Adrenal gland (tissue), 12 donors: ENCODE measurements around the gene ANKFY1. TPM values are rescaled to one million over a fixed set of nuclear protein-coding genes. Genes with fewer than 3 reads are reported as not detected.
"Not testable (repeated sequence)": the region's sequence is repeated elsewhere in the genome, so short reads cannot be mapped to it uniquely, and the experiment has no call there.

Source experiments
- DNase-seq, 7 donors: peaks; one replicate each; pipeline ENCODE4 v3.0.0-alpha.2; 2019 to 2020
- H3K27ac ChIP-seq, 5 donors: fragments of 200-600 bp; sonication (generic) in 4 of 5; 1 replicate in 3 of 5; 2 replicates in 2 of 5; pipeline versions ENCODE4 v1.5.1 to v1.8.0; 2016 to 2020; ENCODE audit warnings: mild to moderate bottlenecking in 1 of 5
- H3K27me3 ChIP-seq: fragments of 200-600 bp; 2 replicates; pipeline ENCODE4 v1.8.0; 2021
- H3K36me3 ChIP-seq, 2 donors: fragments of 200-600 bp; replicated peaks in 1 of 2; 1 replicate in 1 of 2; 2 replicates in 1 of 2; pipeline versions ENCODE4 v1.5.1 to v1.8.0; 2018 to 2022
- H3K4me1 ChIP-seq, 2 donors: fragments of 200-600 bp; replicated peaks in 1 of 2; 1 replicate in 1 of 2; 2 replicates in 1 of 2; pipeline versions ENCODE4 v1.5.1 to v1.8.0; 2018 to 2021
- H3K4me3 ChIP-seq, 4 donors: fragments of 200-600 bp; sonication (generic) in 3 of 4; one replicate each; pipeline ENCODE4 v1.5.1; 2016 to 2018
- H3K9me3 ChIP-seq, 3 donors: fragments of 200-600 bp; sonication (generic) in 1 of 3; replicated peaks in 1 of 3; 1 replicate in 2 of 3; 2 replicates in 1 of 3; pipeline versions ENCODE4 v1.5.1 to v1.8.0; 2016 to 2021
- CTCF ChIP-seq, 6 experiments: fragments of 450-650 bp in 4 of 6; fragments of 200-600 bp in 2 of 6; sonication (generic) in 1 of 6; IDR thresholded peaks; 1 replicate in 5 of 6; 2 replicates in 1 of 6; pipeline versions ENCODE4 v1.5.1 to v1.8.0; 2016 to 2021; ENCODE audit warnings: antibody characterized with exemption in 6 of 6, mild to moderate bottlenecking in 2 of 6, moderate library complexity in 1 of 6
- POLR2A ChIP-seq, 2 donors: fragments of 450-650 bp; IDR thresholded peaks; one replicate each; pipeline ENCODE4 v1.6.1; 2017; ENCODE audit warnings: antibody characterized with exemption in 2 of 2, mild to moderate bottlenecking in 2 of 2, moderate library complexity in 1 of 2
- WGBS, 4 donors: extraction: QIAGEN DNeasy Blood & Tissue Kit in 2 of 4; methylation state at CpG; one replicate each; pipeline versions ENCODE4 v1.1.5 to v1.1.7; 2013 to 2017; 5-methylcytosine and 5-hydroxymethylcytosine counted together
- intact Hi-C, 2 donors: fragments of 100-400 bp; cut with DNase I; formaldehyde crosslinking; loops; one replicate each; pipeline versions ENCODE4 v1.14.1 to v1.15.0; 2022 to 2023
- polyA plus RNA-seq, 3 donors: library from polyadenylated mRNA; stranded (reverse); fragments of 200-250 nt in 2 of 3; fragments of 350-450 nt in 1 of 3; fragmentation: Illumina TruSeq in 1 of 3; extraction: RNeasy Lipid Tissue Mini Kit (QIAGEN cat#74804) in 1 of 3; gene quantifications; one replicate each; pipeline ENCODE4 v1.2.3, GENCODE V29; 2013 to 2014
- total RNA-seq, 9 donors: library from RNA; depleted of rRNA in 4 of 9; stranded (reverse); fragments of >200 nt in 4 of 9; fragments of 120-200 nt in 1 of 9; fragmentation: NEBNext Ultra II Directional in 1 of 9; extraction: Animal tissue kit (Norgen Biotek cat#: 25700) in 1 of 9; gene quantifications; one replicate each; pipeline versions ENCODE4 v1.1.0 to v1.2.4, GENCODE V29; 2013 to 2023
- donor health status: healthy with polysubstance abuse.
- donor health status: Bipolar disorder and iron deficiency.
- donor health status: DM: yes; HTN: yes; CAD: no.
- donor health status: DM: no; HTN: no; CAD: no.
- donor health status: DM: no; HTN: no; CAD: no.
- donor health status: DM: yes; HTN: yes; CAD: no.

Gene ANKFY1
- total and polyA plus RNA-seq, 12 donors = 14.8 to 91.0 (median 46.7) TPM

GRCh38 chr17:4195306-4195705 lies 68.5 kb downstream of the ANKFY1 start:
- H3K36me3 ChIP-seq = peaks cover 0 to 47% of the 10 kb centered on the region in 2 donors
- no peaks in the 10 kb centered on the region for H3K4me1 ChIP-seq
- intact Hi-C loops = no loop called here
- 41 to 61% (median 45%) methylated on average over 10 of the region's 10 CpGs for WGBS, 4 donors
- H3K4me3 ChIP-seq = no peak overlapping the region
- H3K27me3 ChIP-seq = no peaks in the 10 kb centered on the region
- DNase-seq = peak; percentile 38 to 80 (median 64)
- H3K27ac ChIP-seq = peak overlapping the region; percentile 54 to 76 (median 75)
- no peaks in the 10 kb centered on the region for H3K9me3 ChIP-seq
- TF ChIP-seq CTCF (IDR thresholded peaks at IDR 0.05) = no peak

GRCh38 chr17:4194796-4195195 lies 69.0 kb downstream of the ANKFY1 start:
- no peaks in the 10 kb centered on the region for H3K9me3 ChIP-seq
- peaks cover 0 to 49% of the 10 kb centered on the region in 2 donors for H3K36me3 ChIP-seq
- H3K27ac ChIP-seq = peak overlapping the region in 2 of 5 donors; percentile 75 to 76
- H3K4me1 ChIP-seq = no peaks in the 10 kb centered on the region
- no peaks in the 10 kb centered on the region for H3K27me3 ChIP-seq
- WGBS, 4 donors = 74 to 83% (median 79%) methylated on average over 15 of the region's 15 CpGs
- intact Hi-C loops = no loop called here
- peak in 1 of 7 donors; percentile 46 for DNase-seq
- TF ChIP-seq CTCF (IDR thresholded peaks at IDR 0.05) (no peak), POLR2A (IDR thresholded peaks at IDR 0.05) (no peak)
- no peak overlapping the region for H3K4me3 ChIP-seq

GRCh38 chr17:4190791-4191190 lies 73.0 kb downstream of the ANKFY1 start:
- H3K9me3 ChIP-seq, H3K4me3 ChIP-seq, H3K4me1 ChIP-seq, H3K27me3 ChIP-seq, H3K27ac ChIP-seq, intact Hi-C loops: not testable (repeated sequence)
- peaks cover 0 to 67% of the 10 kb centered on the region in 2 donors for H3K36me3 ChIP-seq
- 87 to 90% (median 89%) methylated on average over 7 of the region's 7 CpGs for WGBS, 4 donors
- DNase-seq = peak in 1 of 7 donors; percentile 3

GRCh38 chr17:4189280-4189679 lies 74.5 kb downstream of the ANKFY1 start:
- H3K27me3 ChIP-seq = no peaks in the 10 kb centered on the region
- DNase-seq = no peak
- 78 to 88% (median 84%) methylated on average over 10 of the region's 10 CpGs for WGBS, 4 donors
- no peak overlapping the region for H3K4me3 ChIP-seq
- intact Hi-C loops = no loop called here
- H3K4me1 ChIP-seq = no peaks in the 10 kb centered on the region
- peaks cover 0 to 73% of the 10 kb centered on the region in 2 donors for H3K36me3 ChIP-seq
- TF ChIP-seq POLR2A (IDR thresholded peaks at IDR 0.05) (no peak), CTCF (IDR thresholded peaks at IDR 0.05) (no peak)
- H3K9me3 ChIP-seq = no peaks in the 10 kb centered on the region
- no peak overlapping the region for H3K27ac ChIP-seq

GRCh38 chr17:4188076-4188475 lies 75.7 kb downstream of the ANKFY1 start:
- H3K9me3 ChIP-seq = no peaks in the 10 kb centered on the region
- 92 to 96% (median 94%) methylated on average over 9 of the region's 9 CpGs for WGBS, 4 donors
- intact Hi-C loops = no loop called here
- DNase-seq = no peak
- TF ChIP-seq POLR2A (IDR thresholded peaks at IDR 0.05) (no peak), CTCF (IDR thresholded peaks at IDR 0.05) (no peak)
- H3K27me3 ChIP-seq = no peaks in the 10 kb centered on the region
- no peak overlapping the region for H3K4me3 ChIP-seq
- H3K36me3 ChIP-seq = peaks cover 0 to 80% of the 10 kb centered on the region in 2 donors
- H3K4me1 ChIP-seq = no peaks in the 10 kb centered on the region
- no peak overlapping the region for H3K27ac ChIP-seq
